ENCODE results near the gene FOCAD. TPM values are rescaled to one million over a fixed set of nuclear protein-coding genes. Genes with fewer than 3 reads are reported as not detected.

Gene FOCAD
- total RNA-seq, 1 donor = 45.6 TPM

- no peak overlapping the region for H3K4me3 ChIP-seq (ENCODE audit: insufficient read depth, low read length)
- no peak overlapping the region for H2AFZ ChIP-seq (ENCODE audit: low read length)
- no peak for DNase-seq (ENCODE audit: insufficient read length, low spot score, missing footprints)
- no peak overlapping the region for H3K4me2 ChIP-seq (ENCODE audit: insufficient read depth, low read length)
- H3K4me1 ChIP-seq (ENCODE audit: insufficient read depth, low read length) = no peaks in the 10 kb centered on the region
- no peaks in the 10 kb centered on the region for H3K79me2 ChIP-seq (ENCODE audit: insufficient read depth, low read length)
- H3K9me3 ChIP-seq (ENCODE audit: low read depth, low read length) = no peaks in the 10 kb centered on the region
- no peaks in the 10 kb centered on the region for H3K36me3 ChIP-seq (ENCODE audit: insufficient read depth, low read length)
- TF ChIP-seq, protein P1, sequence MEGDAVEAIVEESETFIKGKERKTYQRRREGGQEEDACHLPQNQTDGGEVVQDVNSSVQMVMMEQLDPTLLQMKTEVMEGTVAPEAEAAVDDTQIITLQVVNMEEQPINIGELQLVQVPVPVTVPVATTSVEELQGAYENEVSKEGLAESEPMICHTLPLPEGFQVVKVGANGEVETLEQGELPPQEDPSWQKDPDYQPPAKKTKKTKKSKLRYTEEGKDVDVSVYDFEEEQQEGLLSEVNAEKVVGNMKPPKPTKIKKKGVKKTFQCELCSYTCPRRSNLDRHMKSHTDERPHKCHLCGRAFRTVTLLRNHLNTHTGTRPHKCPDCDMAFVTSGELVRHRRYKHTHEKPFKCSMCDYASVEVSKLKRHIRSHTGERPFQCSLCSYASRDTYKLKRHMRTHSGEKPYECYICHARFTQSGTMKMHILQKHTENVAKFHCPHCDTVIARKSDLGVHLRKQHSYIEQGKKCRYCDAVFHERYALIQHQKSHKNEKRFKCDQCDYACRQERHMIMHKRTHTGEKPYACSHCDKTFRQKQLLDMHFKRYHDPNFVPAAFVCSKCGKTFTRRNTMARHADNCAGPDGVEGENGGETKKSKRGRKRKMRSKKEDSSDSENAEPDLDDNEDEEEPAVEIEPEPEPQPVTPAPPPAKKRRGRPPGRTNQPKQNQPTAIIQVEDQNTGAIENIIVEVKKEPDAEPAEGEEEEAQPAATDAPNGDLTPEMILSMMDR (IDR thresholded peaks at IDR 0.05; ENCODE audit: extremely low read depth, low read depth, low read length) = no peak
- no peak overlapping the region for H3K27ac ChIP-seq (ENCODE audit: low read depth, low read length)
- H3K27me3 ChIP-seq (ENCODE audit: insufficient read depth, low read length) = no peaks in the 10 kb centered on the region
- H4K20me1 ChIP-seq (ENCODE audit: insufficient read depth, low read length) = no peaks in the 10 kb centered on the region
These were observed 355.2 kb downstream of the FOCAD start for GRCh38 chr9:21039302-21039701.

DNA sequence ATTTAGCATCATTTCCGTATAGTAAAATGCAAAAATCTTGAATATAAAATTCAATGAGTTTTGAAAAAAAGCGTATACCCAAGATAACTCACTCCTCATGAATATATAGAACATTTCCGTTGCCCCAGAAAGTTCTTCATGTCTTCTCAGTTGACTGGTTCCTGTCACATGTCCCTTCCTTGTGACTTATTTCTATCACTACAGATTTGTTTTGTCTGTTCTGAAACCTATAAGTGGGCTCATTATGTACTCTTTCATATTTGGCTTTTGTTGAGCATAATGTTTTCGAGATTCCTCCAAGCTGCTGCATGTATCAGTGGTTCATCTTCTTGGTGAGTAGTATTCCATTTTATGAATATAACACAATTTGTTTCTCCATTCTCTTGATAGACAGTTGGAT is 358.4 kb downstream of the FOCAD start:
- TF ChIP-seq, protein P1 (IDR thresholded peaks at IDR 0.05; ENCODE audit: extremely low read depth, low read depth, low read length) = no peak
- H3K27ac ChIP-seq (ENCODE audit: low read depth, low read length) = no peak overlapping the region
- no peak for DNase-seq (ENCODE audit: insufficient read length, low spot score, missing footprints)
- H3K27me3 ChIP-seq (ENCODE audit: insufficient read depth, low read length) = no peaks in the 10 kb centered on the region
- no peaks in the 10 kb centered on the region for H3K79me2 ChIP-seq (ENCODE audit: insufficient read depth, low read length)
- no peak overlapping the region for H3K4me3 ChIP-seq (ENCODE audit: insufficient read depth, low read length)
- H3K4me1 ChIP-seq (ENCODE audit: insufficient read depth, low read length) = no peaks in the 10 kb centered on the region
- H3K4me2 ChIP-seq (ENCODE audit: insufficient read depth, low read length) = no peak overlapping the region
- H3K9me3 ChIP-seq (ENCODE audit: low read depth, low read length) = no peaks in the 10 kb centered on the region
- H2AFZ ChIP-seq (ENCODE audit: low read length) = no peak overlapping the region
- no peaks in the 10 kb centered on the region for H4K20me1 ChIP-seq (ENCODE audit: insufficient read depth, low read length)
- no peaks in the 10 kb centered on the region for H3K36me3 ChIP-seq (ENCODE audit: insufficient read depth, low read length)

GRCh38 chr9:21043841-21044240 is 359.8 kb downstream of the FOCAD start:
- Histone ChIP-seq H2AFZ (ENCODE audit: low read length) (no peak overlapping the region), H3K27ac (ENCODE audit: low read depth, low read length) (no peak overlapping the region), H3K79me2 (ENCODE audit: insufficient read depth, low read length) (no peaks in the 10 kb centered on the region), H3K9me3 (ENCODE audit: low read depth, low read length) (no peaks in the 10 kb centered on the region), H3K36me3 (ENCODE audit: insufficient read depth, low read length) (no peaks in the 10 kb centered on the region), H4K20me1 (ENCODE audit: insufficient read depth, low read length) (no peaks in the 10 kb centered on the region), H3K4me3 (ENCODE audit: insufficient read depth, low read length) (no peak overlapping the region), H3K27me3 (ENCODE audit: insufficient read depth, low read length) (no peaks in the 10 kb centered on the region), H3K4me1 (ENCODE audit: insufficient read depth, low read length) (no peaks in the 10 kb centered on the region), H3K4me2 (ENCODE audit: insufficient read depth, low read length) (no peak overlapping the region)
- no peak for DNase-seq (ENCODE audit: insufficient read length, low spot score, missing footprints)
- TF ChIP-seq, protein P1 (IDR thresholded peaks at IDR 0.05; ENCODE audit: extremely low read depth, low read depth, low read length) = no peak

Small RNA genes lying within 50 kb of the gene (small RNA-seq; reads per million reads assigned to genes)
- 9.5 reads per million, percentile 92 among the genes with 10 or more reads in this experiment for gene MIR491
- gene SNORA30B = 2.2 reads per million, percentile 69 among the genes with 10 or more reads in this experiment

Other genes with a start within 250 kb of the FOCAD start
- 13.8 and 17.4 TPM in 2 replicates for gene MLLT3, start 61.8 kb upstream of the FOCAD start, total RNA-seq